ENCODE results near the gene MSRB1. TPM values are rescaled to one million over a fixed set of nuclear protein-coding genes. Genes with fewer than 3 reads are reported as not detected.
"Not testable (repeated sequence)": the region's sequence is repeated elsewhere in the genome, so short reads cannot be mapped to it uniquely, and the experiment has no call there.

Gene MSRB1
- total RNA-seq, 1 experiment from 2014 or later = 72.3 TPM

DNA sequence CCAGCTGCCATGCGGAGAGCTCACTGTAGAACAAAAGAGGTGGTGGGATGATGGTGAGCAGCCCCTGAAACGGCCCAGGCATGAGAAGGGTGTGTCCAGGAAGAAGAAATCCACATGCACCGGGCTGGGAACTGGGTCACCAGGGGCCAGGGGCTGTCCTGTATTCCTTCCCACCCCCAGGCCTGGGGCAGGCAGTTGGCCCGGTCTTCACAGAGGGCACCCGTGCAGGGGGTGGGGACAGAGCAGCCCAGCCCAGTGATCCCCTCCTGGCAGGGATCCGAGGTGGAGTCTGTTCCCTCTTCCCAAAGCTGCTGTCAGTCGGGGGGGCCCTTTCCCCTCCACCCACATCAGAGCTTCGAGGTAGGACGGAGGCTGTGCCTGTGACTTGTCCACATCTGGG, 34.0 kb downstream of the MSRB1 start:
- DNase-seq (ENCODE audit: low spot score) = no peak
- in situ Hi-C loops (cut with HindIII; ENCODE audit: low sequenced_read_pairs) = no loop called here

DNA sequence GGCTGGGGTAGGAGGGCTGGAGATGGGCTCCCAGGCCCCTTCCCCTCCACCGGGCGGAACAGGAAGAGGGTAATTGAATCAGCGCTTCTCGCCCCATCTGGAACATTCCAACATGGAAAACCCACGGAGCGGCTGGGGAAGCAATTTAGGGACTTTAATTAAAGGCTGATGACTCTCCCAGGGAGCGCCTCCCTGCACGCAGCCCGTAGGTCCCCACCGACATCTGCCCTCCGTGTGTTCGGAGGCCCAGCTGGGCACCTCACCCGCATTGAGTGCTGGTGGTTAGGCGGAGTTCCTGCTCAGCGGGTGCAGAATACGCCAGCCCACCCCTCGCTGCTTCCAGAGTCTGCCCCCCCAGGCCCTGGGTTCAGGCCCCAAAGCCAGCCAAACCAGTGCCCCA, 34.8 kb downstream of the MSRB1 start:
- in situ Hi-C loops (cut with HindIII; ENCODE audit: low sequenced_read_pairs) = no loop called here
- DNase-seq (ENCODE audit: low spot score) = no peak

DNA sequence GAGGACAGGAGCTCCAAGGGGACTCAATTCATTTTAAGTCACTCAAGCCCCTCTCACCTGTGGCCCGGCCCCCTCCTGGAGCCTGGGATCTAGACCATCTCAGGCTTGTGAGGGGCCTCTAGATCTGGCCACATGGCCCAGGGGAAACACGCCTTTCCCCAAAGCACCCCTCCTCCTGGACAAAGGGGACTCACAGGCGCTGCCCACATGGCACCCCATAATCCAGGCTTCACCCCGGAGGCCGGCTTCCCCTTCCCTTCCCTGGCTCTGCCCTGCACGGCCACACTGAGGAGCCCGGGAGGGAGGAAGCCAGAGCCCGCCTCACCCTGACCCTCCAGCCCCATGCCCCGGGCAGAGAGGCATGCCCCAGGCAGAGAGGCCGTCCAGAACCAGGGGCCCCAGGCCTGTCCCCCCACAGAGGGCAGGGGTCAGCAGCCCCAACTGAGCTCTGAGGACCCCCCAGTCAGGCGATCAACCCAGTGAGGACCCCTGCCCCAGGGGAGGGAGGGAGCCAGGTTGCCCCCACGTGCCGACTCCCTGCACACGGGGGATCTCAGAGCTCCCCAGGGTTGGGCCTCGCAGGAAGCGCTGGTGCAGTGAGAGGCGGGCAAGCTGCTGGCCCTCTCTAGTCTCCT, 35.7 kb downstream of the MSRB1 start:
- DNase-seq (ENCODE audit: low spot score) = no peak
- in situ Hi-C loops (cut with HindIII; ENCODE audit: low sequenced_read_pairs) = no loop called here

DNA sequence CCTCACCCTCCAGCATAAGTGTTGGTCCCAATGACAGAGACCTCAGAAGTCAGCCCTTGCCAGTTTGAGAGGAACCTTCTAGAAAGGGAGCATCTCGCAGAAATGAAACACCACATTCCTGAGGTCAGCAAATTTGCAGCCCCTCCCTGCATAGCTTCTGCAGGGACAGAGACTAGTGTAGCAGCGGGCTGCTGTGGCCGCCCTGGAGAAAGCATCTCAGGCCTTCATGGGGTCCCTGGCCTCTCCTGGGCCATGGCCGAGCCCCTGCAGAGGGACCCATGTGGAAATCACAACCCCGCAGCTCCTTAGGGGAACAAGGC, 36.2 kb downstream of the MSRB1 start:
- no peak for DNase-seq (ENCODE audit: low spot score)
- in situ Hi-C loops (cut with HindIII; ENCODE audit: low sequenced_read_pairs) = no loop called here

DNA sequence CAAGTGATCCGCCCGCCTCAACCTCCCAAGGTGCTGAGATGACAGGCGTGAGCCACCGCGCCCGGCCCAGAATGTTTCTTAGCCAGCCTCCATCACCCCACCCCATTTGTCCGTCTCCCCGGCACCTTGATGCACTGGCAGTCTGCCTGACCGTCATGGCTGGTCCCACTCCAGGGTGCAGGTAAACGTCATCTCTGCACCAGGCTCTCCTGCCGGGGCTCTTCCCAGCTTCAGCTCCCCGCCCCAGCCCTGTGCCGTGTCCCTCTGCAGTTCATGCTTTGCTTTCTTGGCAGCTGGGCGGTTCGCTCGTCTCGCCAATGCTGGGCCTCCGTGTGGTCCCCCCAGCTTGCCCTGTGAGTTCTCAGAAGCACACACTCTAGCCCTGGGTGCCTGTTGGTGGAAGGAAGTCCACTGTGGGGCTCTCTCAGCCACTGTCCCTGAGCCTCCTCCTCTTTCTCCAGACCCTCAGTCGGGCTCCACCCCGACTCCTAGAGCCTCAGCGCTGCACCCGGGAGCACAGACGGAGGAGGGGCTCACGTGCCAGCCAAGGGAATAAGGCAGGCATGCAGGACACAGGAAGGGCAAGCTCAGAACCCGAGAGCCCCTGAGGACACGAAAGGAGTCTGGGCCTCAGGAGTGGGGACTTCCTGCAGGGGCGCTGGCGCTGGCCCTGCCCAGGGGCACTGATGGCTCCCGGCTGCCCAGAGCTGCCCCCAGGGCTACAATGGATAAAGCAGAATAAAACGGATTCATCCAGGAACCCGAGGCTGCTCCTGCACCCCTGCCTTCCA, 36.7 kb downstream of the MSRB1 start:
- in situ Hi-C loops (cut with HindIII; ENCODE audit: low sequenced_read_pairs) = no loop called here
- no peak for DNase-seq (ENCODE audit: low spot score)

DNA sequence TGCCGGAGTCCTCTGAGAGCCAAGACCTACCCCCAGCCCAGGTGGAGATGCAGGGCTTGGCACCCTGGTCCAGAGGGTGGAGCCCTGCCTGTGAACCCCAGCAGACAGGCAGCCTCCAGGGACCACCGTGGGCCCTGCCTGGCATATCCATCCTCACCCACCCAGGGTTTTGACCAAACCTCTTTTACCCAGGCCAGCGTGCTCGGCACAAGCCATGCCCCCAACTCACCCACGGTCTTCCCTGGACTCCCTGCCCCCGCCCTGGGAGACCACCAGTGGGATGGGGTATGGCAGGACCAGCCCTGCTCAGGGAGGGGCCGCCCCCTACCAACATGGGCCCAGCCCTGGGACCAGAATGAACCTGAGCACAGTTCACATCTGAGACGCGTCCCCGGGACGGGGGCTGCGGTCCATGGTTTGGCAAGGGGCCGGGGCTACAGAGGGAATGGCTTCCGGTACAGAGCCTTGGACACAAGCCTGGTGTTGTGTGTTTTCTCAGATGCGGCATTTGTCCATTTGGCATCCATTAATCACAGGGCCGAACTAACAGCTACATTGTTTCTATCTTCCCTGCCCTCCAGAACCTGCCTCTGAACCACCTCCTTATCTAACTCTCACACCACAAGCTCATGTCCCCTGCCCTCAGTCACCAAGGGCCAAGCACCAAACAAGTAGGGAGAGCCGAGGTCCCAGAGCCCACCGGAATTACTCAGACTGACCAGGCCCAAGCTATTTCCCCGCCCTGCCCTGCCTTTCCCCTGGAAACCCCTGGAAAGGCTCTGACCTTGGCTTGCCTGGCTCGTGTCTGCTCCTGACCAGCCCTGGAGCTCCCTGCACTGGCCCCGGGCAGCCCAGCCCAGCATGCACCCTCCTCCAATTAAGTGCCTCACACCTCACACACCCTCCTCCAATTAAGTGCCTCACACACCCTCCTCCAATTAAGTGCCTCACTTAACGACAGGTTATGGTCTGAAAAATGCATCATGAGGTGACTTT, 38.9 kb downstream of the MSRB1 start:
- in situ Hi-C loops (cut with HindIII; ENCODE audit: low sequenced_read_pairs) = no loop called here
- no peak for DNase-seq (ENCODE audit: low spot score)

DNA sequence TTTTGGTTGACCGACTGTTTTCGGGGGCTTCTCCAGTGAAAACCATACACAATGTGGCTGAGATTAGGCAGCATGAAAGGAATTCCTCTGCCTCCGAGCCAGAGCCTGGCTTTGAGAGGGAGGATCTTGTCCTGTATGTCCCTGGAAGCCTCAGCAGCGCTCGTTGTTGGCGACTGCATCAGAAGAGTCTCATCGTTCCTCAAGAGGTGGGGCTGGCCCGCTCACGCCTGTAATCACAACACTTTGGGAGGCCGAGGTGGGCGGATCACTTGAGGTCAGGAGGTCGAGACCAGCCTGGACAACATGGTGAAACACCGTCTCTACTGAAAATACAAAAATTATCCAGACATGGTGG, 39.8 kb downstream of the MSRB1 start:
- in situ Hi-C loops (cut with HindIII; ENCODE audit: low sequenced_read_pairs) = no loop called here
- DNase-seq (ENCODE audit: low spot score) = no peak

DNA sequence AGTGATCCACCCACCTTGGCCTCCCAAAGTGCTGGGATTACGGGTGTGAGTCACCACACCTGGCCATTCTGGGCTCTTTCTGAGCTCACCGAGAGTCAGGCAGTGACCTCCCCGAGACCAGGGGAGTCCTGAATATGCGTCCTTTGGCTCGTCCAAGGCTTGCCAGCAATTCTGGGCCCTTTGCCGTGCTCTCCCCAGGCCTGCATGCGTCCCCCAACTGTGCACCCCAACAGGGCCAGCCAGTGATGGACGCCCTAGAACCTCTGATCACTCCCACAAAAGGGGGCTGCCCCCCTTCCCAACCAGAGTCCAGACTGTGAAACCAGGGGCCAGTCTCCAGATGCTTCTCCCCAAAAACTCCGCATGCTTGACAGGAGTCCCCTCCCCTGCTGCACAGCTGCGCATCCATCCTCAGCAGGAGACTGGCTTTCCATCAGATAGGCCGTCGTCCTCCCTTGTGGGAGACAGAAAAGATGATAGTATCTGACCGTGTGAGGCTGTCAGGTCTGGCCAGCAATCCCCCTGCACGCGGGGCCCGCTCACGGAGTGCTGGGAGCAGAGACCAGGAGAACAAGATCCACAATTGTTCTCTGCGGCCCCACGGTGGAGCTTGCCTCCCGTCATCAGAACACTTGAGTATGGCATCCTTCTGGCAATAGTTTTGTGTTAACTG, 40.3 kb downstream of the MSRB1 start:
- DNase-seq (ENCODE audit: low spot score) = no peak
- in situ Hi-C loops (cut with HindIII; ENCODE audit: low sequenced_read_pairs) = no loop called here

DNA sequence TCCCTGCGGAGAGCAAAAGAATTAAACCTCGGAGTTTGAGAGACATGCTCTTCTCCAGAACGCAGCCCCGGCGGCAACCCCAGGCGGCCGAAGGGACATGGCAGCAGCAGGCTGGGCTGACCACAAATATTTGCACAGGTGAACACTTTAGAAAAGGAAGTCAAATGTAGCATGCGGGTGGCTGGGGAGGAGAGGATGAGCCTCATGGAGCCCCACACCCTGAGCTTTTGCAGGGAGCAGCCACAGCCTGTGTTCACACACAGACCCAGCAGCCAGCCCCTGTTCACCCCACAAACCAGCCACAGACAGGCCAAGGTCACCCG, 42.6 kb downstream of the MSRB1 start:
- in situ Hi-C loops (cut with HindIII; ENCODE audit: low sequenced_read_pairs) = no loop called here

DNA sequence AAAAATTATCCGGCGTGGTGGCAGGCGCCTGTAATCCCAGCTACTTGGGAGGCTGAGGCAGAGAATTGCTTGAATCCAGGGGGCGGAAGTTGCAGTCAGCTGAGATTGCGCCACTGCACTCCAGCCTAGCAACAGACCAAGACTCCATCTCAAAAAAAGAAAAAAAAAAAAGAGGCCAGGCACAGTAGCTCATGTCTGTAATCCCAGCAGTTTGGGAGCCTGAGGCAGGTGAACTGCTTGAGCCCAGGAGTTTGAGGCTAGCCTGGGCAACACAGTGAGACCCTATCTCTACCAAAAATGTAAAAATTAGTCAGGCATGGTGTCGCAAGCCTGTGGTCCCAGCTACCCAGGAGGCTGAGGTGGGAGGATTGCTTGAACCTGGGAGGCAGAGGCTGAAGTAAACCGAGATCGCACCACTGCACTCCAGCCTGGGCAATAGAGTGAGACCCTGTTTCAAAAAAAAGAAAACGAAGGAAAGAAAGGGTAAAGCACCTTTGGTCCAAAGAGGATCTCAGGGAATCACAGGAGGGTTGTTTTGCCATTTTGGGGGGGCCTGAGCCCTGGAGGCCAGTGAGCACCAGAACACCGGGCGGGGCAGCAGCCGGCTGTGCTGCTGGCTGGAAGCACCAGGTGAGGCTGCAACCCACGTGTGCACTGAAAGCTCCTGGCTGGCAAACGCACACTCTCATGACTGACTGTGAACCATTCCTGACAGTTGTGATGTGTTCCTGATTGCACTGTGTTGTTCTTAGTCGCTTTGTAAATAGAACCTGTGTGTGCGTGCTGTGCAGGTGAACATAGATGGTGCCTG, 43.2 kb downstream of the MSRB1 start:
- DNase-seq (ENCODE audit: low spot score) = no peak
- in situ Hi-C loops (cut with HindIII; ENCODE audit: low sequenced_read_pairs) = no loop called here

More for the DNA sequence above, 42.6 kb downstream of the MSRB1 start:
- DNase-seq (ENCODE audit: low spot score) = no peak

DNA sequence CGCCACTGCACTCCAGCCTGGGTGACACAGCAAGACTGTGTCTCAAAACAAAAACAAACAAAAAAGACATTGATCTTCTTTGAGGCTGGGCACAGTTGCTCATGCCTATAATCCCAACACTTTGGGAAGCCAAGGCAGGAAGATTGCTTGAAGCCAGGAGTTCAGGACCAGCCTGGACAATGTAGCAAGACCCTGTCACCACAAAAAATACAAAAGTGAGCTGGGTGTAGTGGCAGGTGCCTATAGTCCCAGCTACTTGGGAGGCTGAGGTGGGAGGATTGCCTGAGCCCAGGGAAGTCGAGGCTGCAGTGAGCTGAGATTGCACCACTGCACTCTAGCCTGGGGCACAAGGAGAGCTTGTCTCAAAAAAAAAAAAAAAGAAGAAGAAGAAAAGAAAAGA, 45.3 kb downstream of the MSRB1 start:
- in situ Hi-C loops (cut with HindIII; ENCODE audit: low sequenced_read_pairs); DNase-seq (ENCODE audit: low spot score): not testable (repeated sequence)

DNA sequence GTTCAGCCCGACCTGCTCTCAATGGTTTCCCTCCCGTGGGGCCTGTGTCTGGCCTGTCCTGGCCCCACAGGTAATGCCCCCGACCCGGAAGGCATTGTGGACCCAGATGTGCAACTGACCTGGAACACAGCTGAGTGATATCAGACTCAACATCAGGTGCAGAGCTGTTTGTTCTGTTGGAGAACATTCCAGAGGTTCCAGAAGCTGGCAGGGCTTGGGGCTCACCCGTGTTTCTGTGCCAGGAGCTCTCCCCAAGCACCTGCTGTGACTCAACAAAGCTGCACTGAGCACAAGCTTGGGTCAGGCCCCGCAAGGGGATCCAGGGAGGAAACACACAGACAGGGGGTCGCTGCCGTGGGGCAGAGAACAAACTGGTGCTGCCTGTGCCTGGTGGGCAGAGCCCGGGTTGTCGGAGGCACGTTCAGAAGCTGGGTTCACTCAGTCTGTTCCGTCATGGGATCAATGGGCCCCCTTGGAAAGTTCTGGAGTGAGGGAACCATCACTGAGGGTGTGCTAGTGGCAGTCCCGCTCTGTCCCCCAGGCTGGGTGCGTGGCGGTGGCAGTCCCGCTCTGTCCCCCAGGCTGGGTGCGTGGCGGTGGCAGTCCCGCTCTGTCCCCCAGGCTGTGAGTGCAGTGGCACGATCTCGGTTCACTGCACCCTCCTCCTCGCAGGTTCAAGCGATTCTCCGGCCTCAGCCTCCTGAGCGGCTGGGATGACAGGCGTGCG, 46.9 kb downstream of the MSRB1 start:
- in situ Hi-C loops (cut with HindIII; ENCODE audit: low sequenced_read_pairs) = no loop called here
- no peak for DNase-seq (ENCODE audit: low spot score)

DNA sequence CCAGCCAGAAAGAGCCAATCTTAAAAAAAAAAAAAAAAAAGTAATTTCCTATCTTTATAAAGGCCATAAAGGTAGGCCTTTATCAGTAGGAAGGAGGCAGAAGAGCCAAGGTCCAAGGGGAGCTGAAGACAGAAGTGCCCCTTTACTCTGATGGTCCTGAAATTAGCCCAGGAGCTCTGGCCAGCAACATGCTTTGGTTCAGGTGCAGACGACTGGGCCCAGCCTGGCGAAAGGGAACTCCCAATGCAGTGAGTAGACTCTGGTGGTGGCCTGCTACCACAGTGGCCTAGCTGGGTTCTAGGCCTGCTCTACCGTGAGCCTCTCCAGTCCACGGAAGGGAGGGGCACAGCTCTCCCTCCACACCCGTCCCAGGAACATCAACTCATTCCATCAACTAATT, 47.9 kb downstream of the MSRB1 start:
- in situ Hi-C loops (cut with HindIII; ENCODE audit: low sequenced_read_pairs) = no loop called here
- no peak for DNase-seq (ENCODE audit: low spot score)

DNA sequence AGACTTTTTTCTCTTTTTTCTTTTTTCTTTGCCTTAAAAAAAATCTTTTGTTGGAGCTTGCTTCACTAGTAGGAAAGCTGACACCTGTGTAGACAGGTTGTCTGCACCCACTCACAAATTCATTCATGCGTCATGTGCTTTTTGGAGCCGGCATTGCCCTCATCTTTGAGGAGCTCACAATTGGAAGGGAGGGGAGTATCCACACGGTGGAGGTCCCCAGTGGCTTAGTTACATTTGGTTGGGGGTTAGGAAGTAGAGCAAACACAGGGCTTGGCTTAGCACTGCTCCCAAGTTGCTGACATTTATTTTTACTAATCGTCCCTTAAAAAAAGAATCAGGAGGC, 52.3 kb downstream of the MSRB1 start:
- no peak for DNase-seq (ENCODE audit: low spot score)
- in situ Hi-C loops (cut with HindIII; ENCODE audit: low sequenced_read_pairs) = no loop called here

DNA sequence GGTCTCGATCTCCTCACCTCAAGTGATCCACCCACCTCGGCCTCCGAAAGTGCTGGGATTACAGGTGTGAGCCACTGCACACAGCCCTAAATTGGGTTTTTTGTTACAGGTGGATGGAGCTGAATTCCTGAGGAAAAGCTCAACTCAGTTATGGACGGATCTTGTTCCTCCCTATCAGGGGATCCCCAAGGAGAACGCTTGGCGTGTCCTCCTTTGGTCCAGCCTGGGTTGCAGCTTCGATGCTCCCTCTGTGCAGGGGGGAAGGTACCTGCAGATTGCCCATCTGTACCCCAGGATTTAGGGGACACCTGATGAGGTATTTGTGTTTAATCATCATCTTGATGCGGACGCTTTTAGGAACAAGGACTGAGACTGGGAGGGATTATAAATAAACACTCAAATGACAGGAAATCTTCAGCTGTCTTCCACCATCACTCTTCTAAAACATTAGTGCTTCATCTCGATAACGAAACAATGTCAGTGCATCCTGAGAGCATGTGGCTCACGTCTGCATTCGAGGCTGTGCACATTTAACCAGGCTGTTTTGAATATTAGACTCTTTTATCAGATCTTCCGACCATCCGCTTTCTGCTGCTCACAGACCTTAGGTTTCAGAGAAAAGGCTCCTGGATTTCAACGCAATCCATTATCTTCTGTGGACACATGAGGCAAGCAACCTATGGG, 52.8 kb downstream of the MSRB1 start:
- in situ Hi-C loops (cut with HindIII; ENCODE audit: low sequenced_read_pairs) = no loop called here
- no peak for DNase-seq (ENCODE audit: low spot score)

All from G401 (cell line).